Activated gamma-delta T cell treated with anti-CD3 and anti-CD28 coated beads, Interleukin-2, amount 50 U/mL, for 16 hours (primary cell): ENCODE data around the gene SMAP1.

Experiments used
- DNase-seq: peaks from one replicate; pipeline ENCODE4 v3.0.0-alpha.2; 2020; ENCODE audit warnings: low read depth

The SMAP1 gene

DNA sequence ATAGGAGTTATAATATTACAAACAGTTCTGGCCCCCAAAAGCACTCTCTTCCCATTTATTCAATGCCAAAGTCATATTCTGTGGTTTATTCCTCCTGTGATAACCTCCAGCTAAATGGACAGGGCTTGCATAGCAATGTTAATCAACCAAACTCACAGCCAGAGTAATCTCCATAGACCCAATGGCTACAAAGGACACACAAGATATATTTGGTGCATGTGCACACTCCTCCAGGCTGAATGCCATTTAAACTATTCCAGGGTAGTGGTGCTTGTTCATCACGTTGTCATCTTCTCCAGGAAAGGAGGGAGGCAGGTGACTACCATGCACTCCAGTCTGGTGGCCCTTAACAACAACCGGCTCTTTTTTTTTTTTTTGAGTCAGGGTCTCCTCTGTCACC, 232.4 kb downstream of the SMAP1 start:
- DNase-seq: no peak

DNA sequence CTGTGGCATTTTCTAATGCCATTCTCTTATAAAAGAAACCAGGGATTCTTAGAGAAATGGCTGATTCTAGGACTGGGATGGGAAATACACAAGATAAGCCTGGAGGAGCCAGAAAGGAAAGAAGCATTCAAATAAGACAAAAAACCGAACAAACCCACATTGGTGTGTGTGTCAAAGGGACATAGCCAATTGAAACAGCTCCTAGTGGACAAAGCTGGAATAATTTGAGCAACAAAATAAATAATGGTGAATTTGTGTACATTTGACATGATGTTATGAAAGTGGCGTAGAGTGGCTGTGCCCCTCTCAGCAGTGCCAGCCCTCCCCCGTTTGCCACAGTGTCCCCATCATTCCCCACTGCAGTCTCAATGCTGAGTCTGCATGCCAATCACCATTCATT, 233.6 kb downstream of the SMAP1 start:
- no peak for DNase-seq

DNA sequence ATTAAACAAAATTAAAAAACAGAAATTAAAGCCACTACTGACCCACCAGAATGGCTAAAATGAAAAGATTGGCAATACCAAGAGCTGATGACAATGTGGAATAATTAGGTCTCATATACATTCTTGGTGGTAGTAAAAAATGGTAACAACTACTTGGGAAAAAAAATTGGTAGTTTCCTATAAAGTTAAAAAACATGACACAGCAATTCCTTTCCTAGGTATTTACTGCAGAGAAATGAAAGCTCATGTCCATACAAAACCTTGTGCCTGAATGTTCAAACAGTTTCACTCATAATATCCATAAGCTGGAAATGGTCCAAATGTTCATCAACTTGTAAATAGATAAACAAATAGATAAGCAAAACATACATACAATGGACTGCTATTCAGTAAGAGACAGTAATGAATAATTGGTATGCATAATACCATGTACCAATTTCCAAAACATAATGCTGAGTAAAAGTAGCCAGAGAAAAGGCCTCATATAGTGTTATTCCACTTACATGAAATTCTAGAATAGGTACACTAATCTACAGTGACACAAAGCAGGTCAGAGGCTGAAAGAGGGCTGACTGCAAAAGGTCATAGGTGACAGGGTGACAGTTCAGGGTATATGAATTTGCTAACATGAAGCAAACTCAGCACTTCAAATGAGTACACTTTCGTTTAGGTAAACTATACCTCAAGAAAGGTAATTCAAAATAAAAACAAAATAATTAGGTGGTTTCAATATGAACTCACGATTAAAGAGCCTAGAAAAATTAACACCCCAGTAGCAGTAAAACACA, 236.2 kb downstream of the SMAP1 start:
- DNase-seq: no peak

DNA sequence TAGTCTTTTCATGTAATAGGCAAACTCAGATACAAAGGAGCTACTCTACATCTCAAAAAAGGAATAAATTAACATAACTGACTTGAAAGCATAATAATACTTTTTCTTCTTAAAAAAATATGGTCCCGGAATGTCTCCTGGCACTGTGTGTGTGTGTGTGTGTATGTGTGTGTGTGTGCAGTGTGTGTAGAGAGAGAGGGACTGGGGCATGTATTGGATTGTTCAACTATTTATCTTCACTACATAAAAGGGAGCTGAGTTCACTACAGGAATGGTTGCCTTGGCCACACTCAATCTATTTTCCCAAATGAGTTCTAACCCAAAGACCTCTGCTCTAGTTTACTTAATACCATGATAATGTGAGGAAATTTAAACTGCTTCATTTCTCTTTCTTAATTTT, 238.1 kb downstream of the SMAP1 start:
- no peak for DNase-seq
